T-helper 2 cell treated with Interferon-gamma antibody and Interleukin-4, amounts not matched to agents 5 μg/mL and 100 μg/mL, for 36 hours (primary cell): ENCODE measurements around the gene TRNP1.

Experiments used
- DNase-seq: peaks from one replicate; pipeline ENCODE4 v3.0.0; 2021; ENCODE audit warnings: low spot score
- H3K27ac Mint-ChIP-seq: one replicate; pipeline ENCODE4 v1.8.0; 2021; ENCODE audit warnings: mild to moderate bottlenecking, mixed read lengths
- H3K27me3 Mint-ChIP-seq: one replicate; pipeline ENCODE4 v1.8.0; 2021; ENCODE audit warnings: low read depth, mixed read lengths
- H3K36me3 Mint-ChIP-seq: one replicate; pipeline ENCODE4 v1.8.0; 2021; ENCODE audit warnings: low read depth, mixed read lengths
- H3K4me1 Mint-ChIP-seq: one replicate; pipeline ENCODE4 v1.8.0; 2021; ENCODE audit warnings: low read depth, mixed read lengths
- H3K4me3 Mint-ChIP-seq: one replicate; pipeline ENCODE4 v1.8.0; 2022; ENCODE audit warnings: mild to moderate bottlenecking, moderate library complexity, mixed read lengths
- H3K9me3 Mint-ChIP-seq: one replicate; pipeline ENCODE4 v1.8.0; 2021; ENCODE audit warnings: mixed read lengths

TRNP1 gene

DNA sequence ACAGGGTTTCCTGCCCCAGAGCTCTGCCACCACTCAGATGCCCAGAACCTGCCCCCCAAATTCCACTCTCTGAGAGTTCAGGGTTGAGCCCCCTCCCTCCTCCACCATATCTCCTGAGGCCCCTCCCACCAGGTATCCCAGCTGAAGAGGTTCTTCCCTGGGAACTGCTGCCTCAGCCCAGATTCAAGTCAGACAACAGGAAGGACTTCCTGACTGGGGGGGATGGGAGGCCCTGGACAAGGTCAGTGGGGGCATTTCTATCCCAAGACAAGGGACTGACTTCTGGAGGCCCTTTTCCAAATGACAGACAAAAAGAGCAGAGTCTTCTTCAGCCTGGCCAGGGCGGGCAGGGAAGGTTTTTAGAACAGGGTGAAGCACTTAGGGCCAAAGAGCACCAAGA is 43.2 kb downstream of the TRNP1 start:
- no peak overlapping the region for H3K4me3 Mint-ChIP-seq

DNA sequence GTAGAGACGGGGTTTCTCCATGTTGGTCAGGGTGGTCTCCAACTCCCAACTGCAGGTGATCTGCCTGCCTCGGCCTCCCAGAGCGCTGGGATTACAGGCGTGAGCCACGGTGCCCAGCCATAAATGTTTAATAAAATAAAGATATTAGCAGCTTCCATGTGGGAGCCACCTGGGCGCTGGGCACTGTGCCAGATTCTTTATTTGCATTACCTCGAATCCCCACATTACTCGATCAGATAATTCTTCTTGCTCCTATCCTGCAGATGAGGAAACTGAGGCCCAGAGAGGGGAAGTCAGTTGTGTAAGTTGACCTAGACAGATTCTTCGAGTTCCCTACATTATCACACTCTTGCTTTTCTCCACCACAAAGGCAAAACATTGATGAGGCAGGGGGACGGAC is 44.0 kb downstream of the TRNP1 start:
- no peaks in the 10 kb centered on the region for H3K36me3 Mint-ChIP-seq
- H3K27ac Mint-ChIP-seq = no peak overlapping the region
- no peaks in the 10 kb centered on the region for H3K27me3 Mint-ChIP-seq
- H3K4me1 Mint-ChIP-seq = no peaks in the 10 kb centered on the region
- DNase-seq = no peak
- H3K9me3 Mint-ChIP-seq = no peaks in the 10 kb centered on the region
- no peak overlapping the region for H3K4me3 Mint-ChIP-seq

More for the DNA sequence above, 43.2 kb downstream of the TRNP1 start:
- Mint-ChIP-seq H3K4me1 (no peaks in the 10 kb centered on the region), H3K27me3 (no peaks in the 10 kb centered on the region), H3K9me3 (no peaks in the 10 kb centered on the region), H3K27ac (no peak overlapping the region), H3K36me3 (no peaks in the 10 kb centered on the region)
- DNase-seq = no peak

DNA sequence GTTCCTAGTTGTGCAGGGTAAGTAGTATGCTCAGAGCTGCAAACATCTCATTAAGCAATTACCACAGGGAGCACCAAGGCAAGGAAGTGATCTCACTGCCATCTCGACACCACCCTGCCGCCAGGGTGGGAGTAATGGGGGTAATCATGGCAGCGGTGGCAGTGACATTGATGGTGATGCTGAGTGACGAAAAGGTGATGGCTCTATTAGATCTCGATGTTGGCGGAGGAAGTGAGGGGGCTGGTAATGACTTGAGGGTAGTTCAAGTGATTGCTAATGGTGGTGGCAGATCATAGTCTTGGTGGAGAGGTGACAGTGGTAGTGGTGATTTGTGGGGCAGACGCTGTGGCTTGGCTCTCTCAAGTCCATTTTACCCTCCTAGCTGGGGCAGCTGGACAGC is 44.5 kb downstream of the TRNP1 start:
- no peaks in the 10 kb centered on the region for H3K27me3 Mint-ChIP-seq

DNA sequence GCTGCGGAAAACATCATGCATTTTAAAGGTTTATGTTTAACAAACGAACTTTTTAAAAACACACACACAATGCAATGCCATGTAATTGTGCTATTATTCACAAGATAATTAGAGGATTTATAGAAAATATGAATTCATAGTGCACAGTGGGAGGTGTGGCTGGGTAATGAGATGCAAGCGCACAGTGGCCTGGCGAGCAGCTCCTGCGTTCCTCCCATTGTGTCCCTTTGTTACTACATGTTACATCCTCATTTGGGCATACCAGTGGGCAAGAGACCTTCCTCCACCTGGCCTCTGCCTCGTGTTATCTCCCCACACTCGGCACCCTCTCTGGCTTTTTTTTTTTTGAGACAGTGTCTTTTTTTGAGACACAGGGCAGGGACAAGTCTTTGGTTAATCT is 49.2 kb downstream of the TRNP1 start:
- Mint-ChIP-seq H3K9me3 (no peaks in the 10 kb centered on the region), H3K27ac (no peak overlapping the region), H3K27me3 (no peaks in the 10 kb centered on the region), H3K4me3 (no peak overlapping the region), H3K36me3 (no peaks in the 10 kb centered on the region), H3K4me1 (peaks cover 18% of the 10 kb centered on the region)
- DNase-seq = no peak

More for the DNA sequence above, 44.5 kb downstream of the TRNP1 start:
- no peak overlapping the region for H3K4me3 Mint-ChIP-seq
- H3K4me1 Mint-ChIP-seq = no peaks in the 10 kb centered on the region
- no peaks in the 10 kb centered on the region for H3K36me3 Mint-ChIP-seq
- no peak overlapping the region for H3K27ac Mint-ChIP-seq
- H3K9me3 Mint-ChIP-seq = no peaks in the 10 kb centered on the region
- no peak for DNase-seq

DNA sequence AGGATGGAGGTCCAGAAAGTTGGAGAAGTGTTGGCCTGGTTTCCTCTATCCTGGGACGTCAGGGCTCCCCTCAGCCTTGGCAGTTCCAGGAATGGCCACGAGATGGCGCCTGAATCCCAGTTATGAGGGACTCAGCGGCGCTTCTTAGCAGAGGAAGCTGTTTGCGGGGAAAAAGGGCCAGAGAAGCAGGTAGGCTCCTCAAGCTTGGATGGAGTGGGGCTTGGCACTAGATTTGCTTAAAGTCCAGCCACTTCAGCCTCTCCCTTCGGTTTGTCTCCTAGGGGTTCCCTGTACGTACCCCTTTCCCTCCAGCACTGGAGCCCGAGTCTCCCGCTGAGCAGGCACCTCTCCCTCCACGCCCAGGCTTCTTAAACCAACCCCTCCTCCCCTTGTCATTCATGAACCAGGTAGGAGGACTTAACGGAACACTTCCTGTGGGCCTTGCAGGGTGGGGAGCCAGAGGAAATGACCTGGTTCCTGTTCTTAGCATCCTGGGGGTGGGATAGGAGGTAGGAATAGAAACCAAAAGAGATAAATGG is 51.2 kb downstream of the TRNP1 start:
- peaks cover 18% of the 10 kb centered on the region for H3K4me1 Mint-ChIP-seq
- peak overlapping the region; percentile 76 for H3K4me3 Mint-ChIP-seq
- no peaks in the 10 kb centered on the region for H3K9me3 Mint-ChIP-seq
- peak overlapping the region; percentile 62 for H3K27ac Mint-ChIP-seq
- no peaks in the 10 kb centered on the region for H3K36me3 Mint-ChIP-seq
- H3K27me3 Mint-ChIP-seq = no peaks in the 10 kb centered on the region
- peak; percentile 76 for DNase-seq

DNA sequence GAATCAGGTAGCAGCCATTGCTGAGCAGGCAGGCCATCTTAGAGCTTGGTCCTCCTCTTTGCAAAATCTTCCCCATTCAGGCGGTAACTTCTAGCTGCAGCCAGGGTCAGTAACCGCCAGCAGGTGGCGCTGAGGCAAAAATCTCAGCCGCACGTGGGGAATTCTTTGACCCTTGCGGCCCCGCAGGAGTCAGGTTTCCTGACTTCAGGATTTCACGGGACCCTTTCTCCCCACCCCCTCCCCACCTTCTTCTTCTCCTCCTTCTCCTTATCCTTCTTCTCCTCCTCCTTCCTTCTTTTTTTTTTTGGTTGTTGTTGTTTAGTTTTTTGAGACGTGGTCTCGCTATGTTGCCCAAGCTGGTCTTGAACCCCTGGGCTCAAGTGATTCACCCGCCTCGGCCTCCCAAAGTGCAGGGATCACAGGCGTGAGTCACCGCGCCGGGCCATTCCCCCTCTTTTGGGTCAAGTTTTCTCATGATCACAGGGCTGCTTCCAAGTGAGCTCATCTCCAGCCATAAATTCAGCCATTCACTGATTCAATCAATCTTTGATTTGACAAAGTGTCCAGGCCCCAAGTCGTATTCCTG is 52.6 kb downstream of the TRNP1 start:
- H3K4me1 Mint-ChIP-seq = peaks cover 18% of the 10 kb centered on the region
- H3K36me3 Mint-ChIP-seq = no peaks in the 10 kb centered on the region
- no peak overlapping the region for H3K27ac Mint-ChIP-seq
- no peaks in the 10 kb centered on the region for H3K9me3 Mint-ChIP-seq
- DNase-seq = peak; percentile 53
- no peaks in the 10 kb centered on the region for H3K27me3 Mint-ChIP-seq
- H3K4me3 Mint-ChIP-seq = peak overlapping the region; percentile 76

DNA sequence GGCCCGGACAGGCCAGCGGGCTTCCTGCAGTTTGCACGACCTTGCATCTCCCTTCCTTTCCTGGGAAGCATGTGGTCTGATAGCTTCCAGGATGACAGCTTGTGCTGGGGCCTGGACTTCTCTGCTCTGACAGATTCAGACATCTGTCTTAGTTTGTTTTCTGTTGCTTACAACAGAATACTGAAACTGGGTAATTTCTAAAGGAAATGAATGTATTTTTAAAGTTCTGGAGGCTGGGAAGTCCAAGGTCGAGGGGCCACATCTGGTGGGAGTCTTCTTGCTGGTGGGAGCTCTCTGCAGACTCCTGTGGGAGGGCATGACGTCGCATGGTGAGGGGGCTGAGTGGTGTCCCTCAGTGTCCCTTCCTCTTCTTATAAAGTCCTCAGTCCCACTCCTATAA is 54.4 kb downstream of the TRNP1 start:
- H3K4me3 Mint-ChIP-seq = no peak overlapping the region
- peaks cover 18% of the 10 kb centered on the region for H3K4me1 Mint-ChIP-seq
- no peaks in the 10 kb centered on the region for H3K27me3 Mint-ChIP-seq
- no peaks in the 10 kb centered on the region for H3K9me3 Mint-ChIP-seq
- no peak overlapping the region for H3K27ac Mint-ChIP-seq
- H3K36me3 Mint-ChIP-seq = no peaks in the 10 kb centered on the region
- no peak for DNase-seq

DNA sequence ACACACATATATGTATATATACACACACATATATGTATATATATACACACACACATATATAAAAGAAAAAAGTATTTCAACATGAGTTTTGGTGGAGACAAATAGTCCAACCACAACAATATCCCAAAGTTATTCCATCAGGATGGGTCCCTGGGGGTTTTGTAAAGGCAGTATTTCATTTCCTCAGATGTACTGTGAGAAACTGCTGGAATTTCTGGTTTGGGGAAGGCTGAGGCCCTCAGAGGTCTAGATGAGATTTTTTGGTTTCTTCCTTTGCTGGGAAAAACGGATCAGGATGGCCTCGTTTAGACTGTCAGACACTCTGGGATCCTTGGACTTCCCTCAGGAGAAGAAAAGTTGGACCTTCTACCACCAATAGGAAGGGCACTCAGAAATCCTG is 55.6 kb downstream of the TRNP1 start:
- no peak for DNase-seq
- Mint-ChIP-seq H3K4me3 (no peak overlapping the region), H3K36me3 (no peaks in the 10 kb centered on the region), H3K4me1 (peaks cover 18% of the 10 kb centered on the region), H3K27ac (no peak overlapping the region), H3K9me3 (no peaks in the 10 kb centered on the region), H3K27me3 (no peaks in the 10 kb centered on the region)

DNA sequence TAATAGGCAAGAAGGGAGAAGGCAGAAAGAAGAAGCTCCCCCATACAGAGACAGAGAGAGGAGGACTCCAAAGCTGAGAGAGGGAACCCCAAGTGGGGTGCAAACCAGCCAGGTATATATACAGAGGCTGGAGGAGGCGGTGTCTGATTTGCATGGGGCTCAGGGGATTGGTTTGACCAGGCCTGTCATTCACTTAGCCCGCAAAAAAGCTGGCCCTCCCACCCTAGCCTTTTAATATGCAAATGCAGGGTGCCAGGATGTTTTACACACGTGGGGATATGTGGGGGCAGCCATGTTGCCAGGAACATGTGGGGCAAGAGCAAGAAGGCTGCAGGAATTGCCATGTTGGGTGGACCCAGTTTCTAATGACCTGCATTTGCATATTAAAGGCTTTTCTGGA is 56.1 kb downstream of the TRNP1 start:
- no peak for DNase-seq
- H3K4me1 Mint-ChIP-seq = peaks cover 15% of the 10 kb centered on the region

More for the DNA sequence above, 56.1 kb downstream of the TRNP1 start:
- Mint-ChIP-seq H3K9me3 (no peaks in the 10 kb centered on the region), H3K4me3 (no peak overlapping the region), H3K36me3 (no peaks in the 10 kb centered on the region), H3K27me3 (no peaks in the 10 kb centered on the region), H3K27ac (no peak overlapping the region)
